NCI-H345 (cell line): ENCODE measurements around the gene PCK1.
A peak's percentile ranks its signal among the peaks of the same experiment; 100 is the strongest.

Source experiments
- DNase-seq: peaks from one replicate; lab custom pipeline; 2025; lab: John Stamatoyannopoulos, UW

PCK1 gene

DNA sequence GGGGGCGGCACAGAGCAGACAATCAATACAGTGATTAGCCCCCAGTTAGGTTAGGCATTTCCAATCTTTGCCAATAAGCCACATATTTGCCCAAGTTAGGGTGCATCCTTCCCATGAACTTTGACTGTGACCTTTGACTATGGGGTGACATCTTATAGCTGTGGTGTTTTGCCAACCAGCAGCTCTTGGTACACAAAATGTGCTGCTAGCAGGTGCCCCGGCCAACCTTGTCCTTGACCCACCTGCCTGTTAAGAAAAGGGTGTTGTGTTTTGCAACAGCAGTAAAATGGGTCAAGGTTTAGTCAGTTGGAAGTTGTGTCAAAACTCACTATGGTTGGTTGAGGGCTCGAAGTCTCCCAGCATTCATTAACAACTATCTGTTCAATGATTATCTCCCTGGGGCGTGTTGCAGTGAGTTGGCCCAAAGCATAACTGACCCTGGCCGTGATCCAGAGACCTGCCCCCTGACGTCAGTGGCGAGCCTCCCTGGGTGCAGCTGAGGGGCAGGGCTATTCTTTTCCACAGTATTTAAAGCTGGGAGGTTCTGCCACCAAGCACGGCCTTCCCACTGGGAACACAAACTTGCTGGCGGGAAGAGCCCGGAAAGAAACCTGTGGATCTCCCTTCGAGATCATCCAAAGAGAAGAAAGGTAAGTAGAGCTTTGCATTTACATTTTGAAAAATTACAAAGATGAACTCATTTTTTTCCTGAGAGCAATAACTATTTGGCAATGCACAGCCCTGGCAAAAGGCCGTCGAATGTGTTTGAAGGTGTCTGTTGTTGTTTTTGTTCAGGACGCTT lies at the start of gene PCK1:
PCK1 (plus strand) TSS at position 557 of the 802 bp plus-strand sequence. CDS start 302 bp downstream, outside the sequence.
- no peak for DNase-seq

DNA sequence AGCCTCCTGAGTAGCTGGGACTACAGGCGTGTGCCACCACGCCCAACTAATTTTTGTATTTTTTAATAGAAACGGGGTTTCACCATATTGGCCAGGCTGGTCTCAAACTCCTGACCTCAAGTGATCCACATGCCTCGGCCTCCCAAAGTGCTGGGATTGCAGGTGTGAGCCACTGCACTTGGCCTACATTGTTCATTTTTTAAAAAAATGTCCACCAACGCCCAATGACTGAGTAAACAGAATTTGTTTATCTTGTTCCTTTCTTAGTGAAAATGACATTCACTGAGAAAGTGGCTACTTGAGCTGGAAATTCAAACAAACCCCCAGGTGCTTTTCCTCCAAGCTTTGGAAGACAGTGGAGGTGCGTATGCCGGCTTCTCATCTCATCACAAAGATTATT lies 49.2 kb upstream of the PCK1 start:
- peak; percentile 66 for DNase-seq

DNA sequence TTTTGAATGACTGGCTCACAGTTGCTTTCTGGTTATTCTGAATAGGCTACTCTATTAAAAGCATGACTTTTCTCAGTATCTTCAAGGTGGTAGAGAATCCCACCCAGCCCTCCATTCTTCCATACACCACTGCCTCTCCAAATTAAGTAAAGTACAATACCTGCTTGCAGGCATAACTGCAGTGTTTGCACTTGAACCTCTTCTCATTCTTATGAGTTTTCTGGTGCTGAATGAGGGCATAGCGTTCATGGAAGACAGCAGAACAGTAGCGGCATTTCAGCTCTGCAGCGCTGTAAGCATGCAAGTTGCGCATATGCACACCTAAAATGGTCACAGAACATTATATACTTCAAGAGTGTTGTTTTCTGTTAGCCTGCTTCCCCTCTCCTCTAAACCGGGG lies 48.5 kb upstream of the PCK1 start:
- no peak for DNase-seq

- no peak for DNase-seq
These were observed 47.7 kb upstream of the PCK1 start for GRCh38 chr20:57513199-57513598.

DNA sequence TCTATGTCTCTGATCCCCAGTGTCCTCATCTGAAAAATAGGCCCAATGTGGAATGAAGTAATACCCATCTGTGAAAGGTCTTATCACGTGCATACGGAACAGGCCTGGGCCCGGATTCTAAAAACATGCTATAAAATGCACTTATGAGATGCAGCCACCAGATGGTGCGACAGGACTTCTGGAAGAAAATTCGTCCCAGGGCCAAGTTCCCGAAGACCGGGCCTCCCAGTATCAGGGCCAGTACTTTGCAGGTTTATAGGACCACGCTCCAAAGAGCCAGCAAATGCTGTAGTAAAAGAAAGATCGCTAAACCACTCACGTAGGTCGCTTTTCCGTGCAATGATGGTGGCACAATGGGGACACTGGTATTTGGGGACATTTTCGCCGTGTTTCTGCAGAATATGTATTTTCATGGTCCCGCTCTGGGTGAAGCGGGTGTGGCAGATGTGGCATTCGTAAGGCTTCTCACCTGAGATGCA lies 46.6 kb upstream of the PCK1 start:
- peak; percentile 9 for DNase-seq

- DNase-seq, result no peak
These were observed 43.0 kb upstream of the PCK1 start for GRCh38 chr20:57517904-57518303.

DNA sequence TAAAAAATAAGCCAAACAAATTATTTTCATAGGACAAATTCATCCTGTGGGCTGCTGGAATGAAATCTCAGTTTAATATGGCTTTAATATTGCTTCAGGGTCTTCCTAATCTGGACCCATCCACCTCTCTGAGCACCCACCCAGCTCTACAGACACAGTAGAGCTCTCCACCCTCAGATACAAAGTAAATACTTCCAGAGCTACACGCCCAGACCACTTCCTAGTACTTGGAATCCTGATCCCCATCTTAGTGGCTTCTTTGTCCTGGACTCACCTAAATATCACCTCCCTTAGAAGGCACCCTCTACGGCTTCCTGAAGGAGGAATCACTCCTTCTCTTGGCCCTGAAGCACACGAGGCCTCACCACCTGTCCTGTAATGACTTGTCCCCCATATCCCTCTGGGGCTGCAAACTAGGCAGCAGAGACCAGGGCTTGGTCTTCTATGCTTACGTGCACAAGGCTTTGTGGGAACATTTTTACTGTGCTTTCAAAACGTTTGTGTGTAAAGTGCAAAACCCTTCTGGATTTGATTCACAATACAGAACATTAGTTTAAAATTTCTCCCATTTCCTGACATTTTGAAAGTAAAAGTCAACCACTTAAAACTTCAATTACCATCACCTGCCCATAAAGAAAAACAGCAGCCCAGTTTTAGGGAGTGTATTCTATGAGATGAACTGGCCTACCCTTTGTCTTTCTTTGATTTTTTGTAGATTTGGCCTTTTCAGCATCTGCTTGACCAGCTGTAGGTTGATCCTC lies 38.4 kb upstream of the PCK1 start:
- no peak for DNase-seq

DNA sequence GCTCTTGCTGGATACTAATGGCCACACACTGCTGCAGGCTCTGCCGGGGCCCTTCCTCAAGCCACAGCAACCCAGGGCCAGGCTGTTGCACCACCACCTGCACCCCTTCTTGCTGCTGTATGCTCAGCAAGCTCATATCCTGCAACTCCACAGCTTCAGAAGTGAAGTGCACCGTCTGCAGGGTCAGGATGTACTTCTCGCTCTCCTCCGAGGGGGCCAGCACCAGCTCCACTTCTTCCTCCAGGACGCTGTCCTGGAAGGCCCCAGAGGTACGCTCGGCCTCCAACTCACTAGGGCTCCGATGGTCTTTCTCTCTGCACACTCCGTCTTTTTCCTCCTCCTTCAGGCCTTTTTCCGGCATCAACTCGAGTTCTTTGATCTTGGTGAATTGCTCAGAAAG lies 37.1 kb upstream of the PCK1 start:
- no peak for DNase-seq

DNA sequence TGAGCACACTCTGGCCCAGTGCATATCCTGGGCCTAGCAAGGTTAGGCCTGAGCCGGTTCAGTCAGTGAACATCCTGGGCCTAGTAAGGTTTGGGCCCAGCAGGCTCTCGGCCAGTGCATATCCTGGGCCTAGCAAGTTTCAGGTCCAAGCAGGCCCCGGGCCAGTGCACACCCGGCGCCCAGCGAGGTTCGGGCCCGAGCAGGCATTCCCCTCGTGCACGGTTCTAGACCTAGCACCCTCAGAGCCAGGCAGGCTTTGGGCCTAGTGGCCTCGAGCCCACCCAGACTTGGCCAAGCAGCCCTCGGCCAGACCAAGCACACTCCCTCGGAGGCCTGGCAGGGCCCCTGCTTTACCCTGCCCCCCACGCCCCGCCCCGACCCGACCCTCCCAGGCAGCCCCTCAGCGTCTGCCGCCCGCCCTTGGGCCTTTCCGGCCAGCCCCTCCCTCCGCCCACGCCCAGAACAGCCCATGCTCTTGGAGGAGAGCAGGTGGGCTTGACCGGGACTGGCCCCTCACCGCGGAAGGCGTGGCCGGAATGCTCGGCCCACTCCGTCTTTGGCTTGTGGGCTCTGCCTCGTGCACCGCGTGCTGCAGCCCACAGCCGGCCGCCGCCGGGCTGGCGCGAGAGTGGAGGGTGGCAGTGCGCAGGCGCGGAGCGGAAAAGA lies 36.3 kb upstream of the PCK1 start, which contains the start of gene CTCFL:
CTCFL (minus strand) TSS at position 630 of the 666 bp plus-strand sequence. CDS start 935 bp downstream, outside the sequence.
- DNase-seq, result no peak

- no peak for DNase-seq
These were observed 35.4 kb upstream of the PCK1 start for GRCh38 chr20:57525328-57526086.

DNA sequence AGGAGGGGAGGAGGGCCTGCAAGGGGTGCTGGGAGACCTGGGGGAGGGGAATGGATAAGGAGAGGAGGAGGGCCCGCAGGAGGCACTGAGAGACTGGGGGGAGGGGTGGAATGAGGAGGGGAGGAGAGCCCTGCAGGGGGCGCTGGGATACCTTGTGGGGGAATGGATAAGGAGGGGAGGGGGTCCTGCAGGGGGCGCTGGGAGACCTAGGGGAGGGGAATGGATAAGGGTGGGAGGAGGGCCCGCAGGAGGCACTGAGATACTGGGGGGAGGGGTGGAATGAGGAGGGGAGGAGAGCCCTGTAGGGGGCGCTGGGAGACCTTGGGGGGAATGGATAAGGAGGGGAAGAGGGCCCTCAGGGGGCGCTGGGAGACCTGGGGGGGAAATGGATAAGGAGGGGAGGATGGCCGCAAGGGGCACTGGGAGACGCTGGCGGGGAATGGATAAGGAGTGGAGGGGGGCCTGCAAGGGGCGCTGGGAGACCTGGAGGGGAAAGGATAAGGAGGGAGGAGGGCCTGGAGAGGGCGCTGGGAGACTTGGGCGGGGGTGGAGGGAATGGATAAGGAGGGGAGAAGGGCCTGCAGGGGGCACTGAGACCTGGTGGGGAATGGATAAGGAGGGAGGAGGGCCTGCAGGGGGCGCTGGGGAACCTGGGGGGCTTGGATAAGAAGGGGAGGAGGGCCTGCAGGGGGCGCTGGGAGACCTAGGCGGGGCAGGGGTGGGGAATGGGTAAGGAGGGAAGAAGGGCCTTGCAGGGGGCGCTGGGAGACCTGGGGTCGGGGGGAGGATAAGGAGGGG lies 34.6 kb upstream of the PCK1 start:
- no peak for DNase-seq

- DNase-seq, result no peak
These were observed 33.9 kb upstream of the PCK1 start for GRCh38 chr20:57526885-57527460.

GRCh38 chr20:57527728-57528127 lies 33.2 kb upstream of the PCK1 start:
- DNase-seq, result no peak

DNA sequence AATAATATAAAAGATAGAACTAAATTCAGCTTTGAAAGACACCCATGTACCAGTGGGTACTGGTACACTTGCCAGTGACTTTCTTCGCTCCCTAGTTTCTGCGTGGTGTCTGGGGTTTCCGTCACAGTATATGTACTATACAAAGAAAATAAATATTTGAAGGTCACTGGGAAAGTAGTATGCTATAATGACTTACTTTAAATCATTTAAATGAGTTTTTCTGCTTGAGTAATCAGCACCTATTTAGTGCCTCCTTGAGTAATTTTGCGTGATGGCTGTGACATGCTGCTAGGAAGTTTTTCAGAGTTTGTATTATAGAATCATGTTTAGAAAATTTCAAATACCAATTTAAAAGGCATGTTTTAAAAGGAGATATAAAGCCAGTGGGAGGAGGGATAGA lies 32.8 kb upstream of the PCK1 start:
- no peak for DNase-seq

DNA sequence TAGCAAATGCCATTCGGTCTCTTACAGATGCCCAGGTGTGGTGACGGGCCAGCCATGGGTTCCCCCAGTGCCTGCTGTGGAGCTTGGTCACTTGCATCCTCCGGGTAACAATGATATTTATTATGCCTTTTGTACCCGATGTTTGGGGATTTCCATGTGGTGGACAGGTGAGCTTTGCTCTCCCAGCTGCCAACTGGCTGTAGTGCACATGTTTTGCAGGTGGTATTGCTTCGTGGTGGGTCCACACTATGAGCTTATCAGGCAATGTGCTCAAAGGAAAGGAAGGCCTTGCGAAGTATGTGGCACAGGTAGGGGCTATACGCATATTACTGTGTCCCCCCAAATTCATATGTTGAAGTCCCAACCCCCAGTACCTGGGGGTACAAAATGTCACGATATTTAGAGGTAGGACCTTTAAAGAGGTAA lies 31.7 kb upstream of the PCK1 start:
- DNase-seq, result no peak

GRCh38 chr20:57529810-57530209 lies 31.1 kb upstream of the PCK1 start:
- no peak for DNase-seq

DNA sequence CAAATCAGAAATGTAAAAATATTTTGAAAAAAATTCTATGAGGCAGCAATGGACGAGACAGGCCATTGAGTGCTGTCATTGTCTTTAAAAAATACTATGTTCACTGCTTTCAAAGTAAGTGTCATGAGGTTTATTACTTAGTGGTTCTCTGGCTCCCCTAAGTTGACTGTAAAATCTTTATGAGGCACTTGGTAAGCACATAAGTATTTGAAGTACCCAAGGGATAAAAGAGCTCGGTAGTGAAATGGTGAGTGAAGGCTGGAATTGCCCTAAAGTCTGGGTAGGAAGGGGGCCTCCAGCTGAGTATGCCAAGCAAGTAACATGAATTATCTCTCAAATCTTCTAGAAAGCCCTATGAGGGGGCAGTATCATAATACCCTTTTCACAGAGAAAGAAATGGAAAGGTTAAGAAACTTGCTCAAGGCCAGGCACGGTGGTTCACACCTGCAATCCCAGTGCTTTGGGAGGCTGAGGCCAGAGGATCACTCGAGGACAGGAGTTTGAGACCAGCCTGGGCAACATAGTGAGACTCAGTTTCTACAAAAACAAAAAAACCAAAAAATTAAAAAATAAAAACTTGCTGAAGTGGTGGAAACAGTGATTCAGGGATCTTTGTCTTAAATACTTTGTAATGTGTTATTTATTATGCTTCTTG lies 30.5 kb upstream of the PCK1 start:
- DNase-seq, result no peak

GRCh38 chr20:57532104-57532503 lies 28.8 kb upstream of the PCK1 start:
- no peak for DNase-seq

GRCh38 chr20:57535297-57535696 lies 25.6 kb upstream of the PCK1 start:
- no peak for DNase-seq

GRCh38 chr20:57536120-57536708 lies 24.7 kb upstream of the PCK1 start:
- no peak for DNase-seq
